Mesothelial cell of epicardium (in vitro differentiated cells): ENCODE results near the gene ARMC9. TPM values are rescaled to one million over a fixed set of nuclear protein-coding genes. Genes with fewer than 3 reads are reported as not detected.

Source experiments
- DNase-seq, 2 experiments: peaks; one replicate each; pipeline ENCODE4 v3.0.0; 2021; ENCODE audit warnings: low spot score in 2 of 2; ENCODE audit not compliant: unreplicated experiment in 2 of 2
- H3K27ac Mint-ChIP-seq: 2 replicates; pipeline ENCODE4 v1.8.0; 2021; ENCODE audit warnings: mixed read lengths
- H3K27me3 Mint-ChIP-seq: 2 replicates; pipeline ENCODE4 v1.8.0; 2021; ENCODE audit warnings: low read depth, mixed read lengths
- H3K36me3 Mint-ChIP-seq: 2 replicates; pipeline ENCODE4 v1.8.0; 2021; ENCODE audit warnings: mixed read lengths
- H3K4me1 Mint-ChIP-seq: 2 replicates; pipeline ENCODE4 v1.8.0; 2021; ENCODE audit warnings: mixed read lengths
- H3K4me3 Mint-ChIP-seq: 2 replicates; pipeline ENCODE4 v1.8.0; 2021; ENCODE audit warnings: mild to moderate bottlenecking, moderate library complexity, mixed read lengths
- H3K9me3 Mint-ChIP-seq: 2 replicates; pipeline ENCODE4 v1.8.0; 2021; ENCODE audit warnings: mixed read lengths
- CTCF ChIP-seq: fragments of 200-600 bp; sonication (generic); IDR thresholded peaks from one replicate; pipeline ENCODE4 v1.5.0; 2021; ENCODE audit warnings: antibody characterized with exemption; ENCODE audit not compliant: unreplicated experiment
- total RNA-seq: library from RNA; stranded (reverse); gene quantifications from 3 replicates; pipeline ENCODE4 v1.2.1, GENCODE V29; 2021

The ARMC9 gene
- total RNA-seq, 1 donor from 2014 or later, result 52.3 TPM

GRCh38 chr2:231321556-231322334 lies 123.3 kb downstream of the ARMC9 start:
- DNase-seq, result no peak
- TF ChIP-seq CTCF, result no peak
- Mint-ChIP-seq H3K4me1 (peaks cover 3% of the 10 kb centered on the region), H3K36me3 (peaks cover 24% of the 10 kb centered on the region), H3K27me3 (no peaks in the 10 kb centered on the region), H3K4me3 (no peak overlapping the region), H3K9me3 (peaks cover 11% of the 10 kb centered on the region), H3K27ac (peak overlapping the region; percentile 57)

- DNase-seq, result peak in 1 of 2 experiments; percentile 2
- no peak for TF ChIP-seq CTCF
- Mint-ChIP-seq H3K9me3 (no peaks in the 10 kb centered on the region), H3K27me3 (no peaks in the 10 kb centered on the region), H3K4me3 (no peak overlapping the region), H3K27ac (peak overlapping the region; percentile 45), H3K4me1 (peaks cover 3% of the 10 kb centered on the region), H3K36me3 (peaks cover 12% of the 10 kb centered on the region)
Measured at GRCh38 chr2:231323316-231323715, 124.9 kb downstream of the ARMC9 start.

- peaks cover 3% of the 10 kb centered on the region for H3K4me1 Mint-ChIP-seq
Measured at GRCh38 chr2:231325826-231326225, 127.4 kb downstream of the ARMC9 start.

GRCh38 chr2:231326404-231326803 lies 128.0 kb downstream of the ARMC9 start:
- Mint-ChIP-seq H3K27ac (no peak overlapping the region), H3K27me3 (no peaks in the 10 kb centered on the region), H3K4me1 (peaks cover 3% of the 10 kb centered on the region), H3K36me3 (peaks cover 18% of the 10 kb centered on the region), H3K9me3 (no peaks in the 10 kb centered on the region), H3K4me3 (no peak overlapping the region)
- no peak for DNase-seq
- TF ChIP-seq CTCF, result no peak

More at GRCh38 chr2:231325826-231326225, 127.4 kb downstream of the ARMC9 start:
- H3K27me3 Mint-ChIP-seq, result no peaks in the 10 kb centered on the region
- no peak for TF ChIP-seq CTCF
- H3K9me3 Mint-ChIP-seq, result no peaks in the 10 kb centered on the region
- H3K36me3 Mint-ChIP-seq, result peaks cover 14% of the 10 kb centered on the region
- H3K27ac Mint-ChIP-seq, result peak overlapping the region; percentile 12
- H3K4me3 Mint-ChIP-seq, result no peak overlapping the region
- DNase-seq, result no peak

GRCh38 chr2:231330311-231330710 lies 131.9 kb downstream of the ARMC9 start:
- H3K9me3 Mint-ChIP-seq, result no peaks in the 10 kb centered on the region
- no peak overlapping the region for H3K27ac Mint-ChIP-seq
- TF ChIP-seq CTCF, result no peak
- H3K36me3 Mint-ChIP-seq, result peaks cover 40% of the 10 kb centered on the region
- no peaks in the 10 kb centered on the region for H3K4me1 Mint-ChIP-seq
- H3K4me3 Mint-ChIP-seq, result no peak overlapping the region
- DNase-seq, result no peak
- no peaks in the 10 kb centered on the region for H3K27me3 Mint-ChIP-seq
